Astrocyte of the cerebellum (primary cell): ENCODE results near the gene RAB11FIP4.

ENCODE experiments used
- DNase-seq: peaks from one replicate; pipeline ENCODE4 v3.0.0-alpha.2; 2011; ENCODE audit warnings: low read depth
- H3K4me3 ChIP-seq: 2 replicates; pipeline ENCODE4 v1.5.1; 2011; ENCODE audit warnings: mild to moderate bottlenecking, low read depth, low read length, moderate library complexity
- CTCF ChIP-seq: IDR thresholded peaks from 2 replicates; pipeline ENCODE4 v1.5.1; 2012; ENCODE audit warnings: low read length, low read depth, moderate library complexity, mild to moderate bottlenecking; ENCODE audit errors: missing control alignments
- in situ Hi-C: cut with HindIII; loops from 2 replicates; pipeline ENCODE4 v1.10.0; 2017; ENCODE audit warnings: low sequenced_read_pairs

The RAB11FIP4 gene

GRCh38 chr17:31424944-31425281 is 33.4 kb downstream of the RAB11FIP4 start:
- H3K4me3 ChIP-seq: no peak overlapping the region
- in situ Hi-C loops: loop anchor here (25.0 kb wide), 1 partner anchor 437 kb away; the partner anchor contains the start of gene COPRS
- DNase-seq: no peak
- no peak for TF ChIP-seq CTCF

- no peak for DNase-seq
- H3K4me3 ChIP-seq: no peak overlapping the region
- no peak for TF ChIP-seq CTCF
- in situ Hi-C loops: loop anchor here (25.0 kb wide), 1 partner anchor 437 kb away; the partner anchor contains the start of gene COPRS
These were observed 34.0 kb downstream of the RAB11FIP4 start for GRCh38 chr17:31425282-31426040.

- TF ChIP-seq CTCF: no peak
- in situ Hi-C loops: loop anchor here (25.0 kb wide), 1 partner anchor 435 kb away; the partner anchor contains the start of gene COPRS
- DNase-seq: no peak
- no peak overlapping the region for H3K4me3 ChIP-seq
These were observed 36.2 kb downstream of the RAB11FIP4 start for GRCh38 chr17:31427684-31428083.

- no peak for DNase-seq
- no peak for TF ChIP-seq CTCF
- H3K4me3 ChIP-seq: no peak overlapping the region
- in situ Hi-C loops: loop anchor here (25.0 kb wide), 1 partner anchor 434 kb away; the partner anchor contains the start of gene COPRS
These were observed 36.6 kb downstream of the RAB11FIP4 start for GRCh38 chr17:31428111-31428510.

- DNase-seq: no peak
- TF ChIP-seq CTCF: no peak
- H3K4me3 ChIP-seq: no peak overlapping the region
- in situ Hi-C loops: loop anchor here (25.0 kb wide), 1 partner anchor 434 kb away; the partner anchor contains the start of gene COPRS
These were observed 37.0 kb downstream of the RAB11FIP4 start for GRCh38 chr17:31428512-31428911.

GRCh38 chr17:31431098-31431851 is 39.8 kb downstream of the RAB11FIP4 start:
- no peak overlapping the region for H3K4me3 ChIP-seq
- TF ChIP-seq CTCF: no peak
- DNase-seq: no peak
- in situ Hi-C loops: loop anchor here (25.0 kb wide), 1 partner anchor 431 kb away; the partner anchor contains the start of gene COPRS
